H1 (cell line): Measurements from ENCODE around the gene SIPA1L3. TPM values are rescaled to one million over a fixed set of nuclear protein-coding genes. Genes with fewer than 3 reads are reported as not detected.

Experiments
- CTCF ChIA-PET: fragments of 300-600 bp; sonication (Branson Sonifier 250); formaldehyde crosslinking; loops from one replicate; lab custom pipeline; 2021; ENCODE audit not compliant: partially characterized antibody; lab: Charles Lee
- POLR2A ChIA-PET: fragments of 300-600 bp; sonication (Branson Sonifier 250); formaldehyde crosslinking; loops from one replicate; lab custom pipeline; 2021; ENCODE audit warnings: inconsistent platforms; ENCODE audit not compliant: partially characterized antibody; lab: Charles Lee
- DNase-seq, 2 experiments: peaks; one replicate each; pipeline versions ENCODE4 v3.0.0 to v3.0.0-alpha.2; 2010 to 2022; ENCODE audit warnings: low spot score in 2 of 2, low read depth in 1 of 2, mixed read lengths in 1 of 2
- FAIRE-seq: peaks from 2 replicates; lab custom pipeline; 2011; peaks lifted over from hg19 to GRCh38; lab: Jason Lieb, UNC
- H2AFZ ChIP-seq: 2 replicates; pipeline ENCODE4 v1.8.1; 2012; ENCODE audit warnings: low read length, inconsistent platforms
- H2AK5ac ChIP-seq: 2 replicates; pipeline ENCODE4 v1.6.1; 2013; ENCODE audit warnings: low read depth, low read length
- H2BK120ac ChIP-seq: replicated peaks from 2 replicates; pipeline ENCODE3; 2013; ENCODE audit warnings: low read depth, low read length, inconsistent platforms
- H2BK12ac ChIP-seq: 2 replicates; pipeline ENCODE4 v1.6.1; 2013; ENCODE audit warnings: low read depth, low read length
- H2BK15ac ChIP-seq: 2 replicates; pipeline ENCODE4 v1.6.1; 2013; ENCODE audit warnings: low read length
- H2BK20ac ChIP-seq: 2 replicates; pipeline ENCODE4 v1.6.1; 2013; ENCODE audit warnings: low read length
- H2BK5ac ChIP-seq: 2 replicates; pipeline ENCODE4 v1.6.1; 2013; ENCODE audit warnings: low read depth, low read length
- H3K14ac ChIP-seq: 2 replicates; pipeline ENCODE4 v1.6.1; 2013; ENCODE audit warnings: inconsistent platforms; ENCODE audit not compliant: insufficient read length
- H3K18ac ChIP-seq: 2 replicates; pipeline ENCODE4 v1.6.1; 2013; ENCODE audit warnings: low read length; ENCODE audit errors: extremely low read depth
- H3K23ac ChIP-seq: 2 replicates; pipeline ENCODE4 v1.6.1; 2013; ENCODE audit warnings: inconsistent platforms; ENCODE audit not compliant: insufficient read length
- H3K23me2 ChIP-seq: 2 replicates; pipeline ENCODE4 v1.6.1; 2013; ENCODE audit warnings: low read depth, low read length
- H3K27ac ChIP-seq: 2 replicates; pipeline ENCODE4 v1.6.1; 2011; ENCODE audit warnings: low read depth, low read length, inconsistent platforms
- H3K27me3 ChIP-seq, 4 experiments: replicated peaks in 1 of 4; 1 replicate in 1 of 4; 2 replicates in 3 of 4; pipeline versions ENCODE4 v1.6.1 to v1.8.1; 2011 to 2013; ENCODE audit warnings: low read length in 3 of 4, mild to moderate bottlenecking in 3 of 4, inconsistent platforms in 2 of 4, mixed read lengths in 2 of 4, moderate library complexity in 1 of 4; ENCODE audit not compliant: control insufficient read depth in 3 of 4, insufficient read depth in 3 of 4; ENCODE audit errors: extremely low read depth in 1 of 4
- H3K36me3 ChIP-seq, 4 experiments: 2 replicates each; pipeline versions ENCODE4 v1.6.1 to v1.8.1; 2011 to 2013; ENCODE audit warnings: mild to moderate bottlenecking in 4 of 4, low read length in 3 of 4, moderate library complexity in 2 of 4, control low read depth in 1 of 4, inconsistent platforms in 1 of 4; ENCODE audit not compliant: insufficient read depth in 4 of 4, control insufficient read depth in 2 of 4
- H3K4ac ChIP-seq: replicated peaks from 2 replicates; pipeline ENCODE3; 2013; ENCODE audit warnings: low read length, low read depth, mixed read lengths, inconsistent platforms; ENCODE audit not compliant: insufficient read length
- H3K4me1 ChIP-seq, 4 experiments: replicated peaks in 1 of 4; 1 replicate in 1 of 4; 2 replicates in 3 of 4; pipeline versions ENCODE4 v1.6.1 to v1.8.1; 2011 to 2013; ENCODE audit warnings: low read length in 3 of 4, inconsistent platforms in 2 of 4, mixed read lengths in 1 of 4; ENCODE audit not compliant: insufficient read depth in 4 of 4, control insufficient read depth in 3 of 4
- H3K4me2 ChIP-seq, 2 experiments: 2 replicates each; pipeline versions ENCODE4 v1.6.1 to v1.8.1; 2011 to 2013; ENCODE audit warnings: low read depth in 2 of 2, low read length in 2 of 2, control low read depth in 1 of 2, inconsistent platforms in 1 of 2, mild to moderate bottlenecking in 1 of 2; ENCODE audit not compliant: insufficient read depth in 1 of 2
- H3K4me3 ChIP-seq, 4 experiments: fragments of 200-600, 300-600 bp in 1 of 4; sonication (generic), shearing (Covaris generic), sonication (Bioruptor Twin) in 1 of 4; 2 replicates each; pipeline versions ENCODE4 v1.5.1 to v1.8.1; 2011 to 2016; ENCODE audit warnings: low read length in 4 of 4, low read depth in 3 of 4, control low read depth in 2 of 4, inconsistent platforms in 2 of 4, mild to moderate bottlenecking in 2 of 4, mixed read lengths in 1 of 4, moderate library complexity in 1 of 4; ENCODE audit not compliant: insufficient read depth in 2 of 4; ENCODE audit errors: extremely low read depth in 1 of 4
- H3K56ac ChIP-seq: replicated peaks from 2 replicates; pipeline ENCODE3; 2013; ENCODE audit warnings: low read depth, mild to moderate bottlenecking, mixed read lengths, low read length, inconsistent platforms; ENCODE audit not compliant: insufficient read length
- H3K79me1 ChIP-seq: 2 replicates; pipeline ENCODE4 v1.6.1; 2013; ENCODE audit warnings: low read depth, low read length, control low read depth
- H3K79me2 ChIP-seq, 2 experiments: 2 replicates each; pipeline versions ENCODE4 v1.6.1 to v1.8.1; 2012 to 2013; ENCODE audit warnings: low read length in 2 of 2, mild to moderate bottlenecking in 2 of 2, inconsistent platforms in 1 of 2; ENCODE audit not compliant: insufficient read depth in 2 of 2, control insufficient read depth in 1 of 2
- H3K9ac ChIP-seq, 4 experiments: replicated peaks in 1 of 4; 1 replicate in 1 of 4; 2 replicates in 3 of 4; pipeline versions ENCODE4 v1.6.1 to v1.8.1; 2011 to 2013; ENCODE audit warnings: low read depth in 3 of 4, low read length in 3 of 4, control low read depth in 2 of 4, mild to moderate bottlenecking in 2 of 4, moderate library complexity in 2 of 4, inconsistent platforms in 1 of 4; ENCODE audit errors: extremely low read depth in 1 of 4
- H3K9me3 ChIP-seq, 2 experiments: 2 replicates each; pipeline versions ENCODE4 v1.6.1 to v1.8.1; 2012 to 2013; ENCODE audit warnings: mild to moderate bottlenecking in 2 of 2, moderate library complexity in 2 of 2, control low read depth in 1 of 2, inconsistent platforms in 1 of 2, low read depth in 1 of 2, low read length in 1 of 2, mixed read lengths in 1 of 2; ENCODE audit not compliant: insufficient read depth in 2 of 2
- H4K20me1 ChIP-seq, 2 experiments: replicated peaks in 1 of 2; 2 replicates each; pipeline versions ENCODE3 to v1.8.1; 2011 to 2013; ENCODE audit warnings: inconsistent platforms in 2 of 2, low read length in 2 of 2, mild to moderate bottlenecking in 1 of 2; ENCODE audit not compliant: insufficient read depth in 2 of 2, control insufficient read depth in 1 of 2
- H4K5ac ChIP-seq: 2 replicates; pipeline ENCODE4 v1.6.1; 2013; ENCODE audit warnings: low read length, low read depth, mixed read lengths, inconsistent platforms; ENCODE audit not compliant: insufficient read length
- H4K8ac ChIP-seq: 2 replicates; pipeline ENCODE4 v1.8.0; 2013; ENCODE audit warnings: mild to moderate bottlenecking, moderate library complexity, low read length, inconsistent platforms; ENCODE audit not compliant: insufficient read depth; ENCODE audit errors: extremely low read depth
- H4K91ac ChIP-seq: replicated peaks from 2 replicates; pipeline ENCODE3; 2013; ENCODE audit warnings: low read length, mixed read lengths, inconsistent platforms; ENCODE audit not compliant: insufficient read length
- CREB1 ChIP-seq: IDR thresholded peaks from 2 replicates; pipeline ENCODE4 v1.6.1; 2012; ENCODE audit warnings: inconsistent platforms
- CTBP2 ChIP-seq: IDR thresholded peaks from 2 replicates; pipeline ENCODE4 v1.7.0; 2011; ENCODE audit warnings: borderline replicate concordance, mild to moderate bottlenecking, moderate library complexity, mixed read lengths, low read length; ENCODE audit not compliant: insufficient read depth, insufficient read length
- TAF1 ChIP-seq: IDR thresholded peaks from 2 replicates; pipeline ENCODE4 v1.6.1; 2011; ENCODE audit warnings: mild to moderate bottlenecking, low read depth, low read length
- WGBS, 2 experiments: shearing (Covaris generic) in 1 of 2; methylation state at CpG; one replicate each; pipeline versions ENCODE4 v1.1.6 to v1.1.7; 2013 to 2015; ENCODE audit warnings: low lambda C conversion rate in 2 of 2, mixed read lengths in 2 of 2, inconsistent platforms in 1 of 2, low coverage in 1 of 2, missing lambda C conversion rate in 1 of 2; ENCODE audit not compliant: insufficient replicate concordance in 2 of 2, insufficient coverage in 1 of 2, insufficient read length in 1 of 2; ENCODE audit errors: extremely low coverage in 1 of 2, missing lambda C conversion rate in 1 of 2; 5-methylcytosine and 5-hydroxymethylcytosine counted together
- polyA plus RNA-seq, 7 experiments: library from polyadenylated mRNA; depleted of rRNA in 3 of 7; stranded (reverse) in 5 of 7; unstranded in 2 of 7; fragments of >200 nt in 5 of 7; fragments of 200-250 nt in 2 of 7; gene quantifications; 1 replicate in 5 of 7; 2 replicates in 1 of 7; 4 replicates in 1 of 7; pipeline versions ENCODE4 v1.2.1 to v1.2.3, GENCODE V29; 2011 to 2013; ENCODE audit warnings: missing spikeins in 2 of 7, mixed read lengths in 2 of 7
- total RNA-seq: library from RNA; stranded (reverse); fragmentation: NEBNext Ultra II Directional; extraction: Animal tissue kit (Norgen Biotek cat#: 25700); gene quantifications from 2 replicates; pipeline ENCODE4 v1.2.1, GENCODE V29; 2021

SIPA1L3 gene
- total and polyA plus RNA-seq, 2 of the 8 experiments (the other 6 are each of a cell fraction or from before 2014, with no cell fraction given): 15.0 to 54.9 TPM

GRCh38 chr19:38221919-38222830, 315.2 kb downstream of the SIPA1L3 start:
- no peak for FAIRE-seq
- Histone ChIP-seq H3K23me2 (peaks cover 8% of the 10 kb centered on the region), H4K5ac (no peak overlapping the region), H2BK5ac (no peak overlapping the region; the same call in 1 of the 2 replicates), H3K9ac (no peak overlapping the region), H2BK15ac (no peak overlapping the region), H4K91ac (no peak overlapping the region), H3K79me1 (peaks cover 4% of the 10 kb centered on the region), H2BK120ac (no peak overlapping the region), H3K27ac (no peak overlapping the region), H2BK20ac (no peak overlapping the region), H2BK12ac (no peak overlapping the region), H3K79me2 (peaks cover 0 to 7% of the 10 kb centered on the region in 2 experiments; a peak in 2 of 4 replicates), H3K4me3 (peak overlapping the region in 1 of 4 experiments; percentile 38; a peak in 3 of 8 replicates), H3K4ac (no peak overlapping the region), H3K14ac (no peak overlapping the region), H3K23ac (no peak overlapping the region), H3K36me3 (no peaks in the 10 kb centered on the region; a peak in 3 of 8 replicates), H3K18ac (no peak overlapping the region), H3K9me3 (no peaks in the 10 kb centered on the region), H2AFZ (no peak overlapping the region), H3K4me1 (peaks cover 1 to 8% (median 6%) of the 10 kb centered on the region in 4 experiments), H3K56ac (no peak overlapping the region), H4K20me1 (peaks cover 0 to 5% of the 10 kb centered on the region in 2 experiments), H3K4me2 (peak overlapping the region; percentile 46 to 78), H3K27me3 (0 out of 7 replicates have a peak, but pooled peaks cover 0 to under 1% (median 0%) of the 10 kb centered on the region in 4 experiments), H4K8ac (0 out of 2 replicates have a peak overlapping the region, but pooled peaks have one; percentile 35), H2AK5ac (no peak overlapping the region)
- 0 out of 2 replicates have a peak, but pooled peaks have one; percentile 19 for TF ChIP-seq TAF1
- TF ChIP-seq CTBP2: no peak
- TF ChIP-seq CREB1: peak; percentile 28; the same call in 1 of the 2 replicates
- WGBS, 2 experiments: 75% methylated on average over 35 of the region's 64 CpGs; no CpG with 5 or more reads in 1 of the 2 experiments
- ChIA-PET CTCF (interaction anchor here (0.9 to 4.0 kb wide), 4 partner anchors 21 to 88 kb away, joined by 3 to 18 read pairs (median 3); no protein-coding TSS in a partner anchor), POLR2A (no interaction called here)
- DNase-seq: no peak
